NCI-H1694 treated with DMSO at 0.1 percent for 48 hours (cell line): ENCODE measurements around the gene HAUS2.

ENCODE experiments used
- DNase-seq: peaks from one replicate; lab custom pipeline; 2025; lab: John Stamatoyannopoulos, UW

The HAUS2 gene

DNA sequence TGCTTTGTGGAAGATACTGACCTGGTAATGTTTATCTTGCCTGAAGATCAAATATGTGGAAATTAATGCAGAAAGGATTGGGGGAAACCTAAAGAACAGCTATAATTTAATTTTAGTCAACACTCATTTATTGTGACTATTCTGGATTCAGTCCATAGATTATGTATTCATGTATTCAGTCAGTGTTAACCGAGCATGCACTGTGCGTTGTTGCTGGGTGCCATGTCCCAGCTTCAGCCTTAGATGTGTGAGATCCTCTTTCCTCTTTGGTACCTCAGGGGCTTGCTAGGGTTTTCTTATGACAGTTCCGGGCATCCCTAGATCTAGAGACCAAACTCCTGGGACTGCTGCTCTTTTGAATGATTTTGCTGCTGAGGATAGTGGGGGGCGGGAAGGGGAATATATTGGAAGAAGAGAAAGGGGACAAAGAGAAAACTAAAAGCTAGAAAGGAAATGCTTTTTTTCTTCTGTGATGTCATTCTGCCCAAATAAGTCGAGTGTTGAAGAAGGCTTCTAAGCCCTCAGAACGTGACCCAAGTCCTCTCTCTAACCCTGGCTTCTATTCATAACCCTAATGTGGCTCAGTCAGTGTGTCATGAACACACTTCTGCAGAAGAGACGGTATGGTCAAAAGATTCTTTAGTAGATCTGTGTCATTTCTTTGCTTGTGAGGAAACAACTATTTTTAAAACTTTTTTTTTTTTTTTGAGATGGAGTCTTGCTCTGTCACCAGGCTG, 60.3 kb downstream of the HAUS2 start:
- no peak for DNase-seq

DNA sequence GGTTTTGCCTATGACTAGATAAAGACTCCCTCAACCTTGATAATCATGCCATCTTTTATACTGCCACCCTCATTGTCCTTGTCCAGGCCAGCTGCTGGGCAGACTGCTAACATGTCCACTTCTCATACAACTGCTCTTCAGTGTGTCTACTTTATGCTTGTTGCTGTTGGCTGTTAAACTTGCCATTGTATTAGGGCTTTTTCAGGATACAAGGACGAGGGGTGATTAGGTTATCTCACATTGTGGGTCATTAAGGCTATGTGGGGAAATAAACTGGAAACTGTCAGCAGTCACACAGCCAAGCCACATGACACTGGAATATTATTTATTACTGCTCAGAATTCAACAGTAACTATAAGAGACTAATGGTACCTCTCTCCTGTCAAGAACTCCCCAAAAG, 62.9 kb downstream of the HAUS2 start:
- no peak for DNase-seq

- no peak for DNase-seq
These were observed 63.8 kb downstream of the HAUS2 start for GRCh38 chr15:42612367-42612912.

- DNase-seq = no peak
These were observed 67.5 kb downstream of the HAUS2 start for GRCh38 chr15:42616107-42616506.
